Hepatocyte (in vitro differentiated cells): ENCODE data around the gene LMLN. TPM values are rescaled to one million over a fixed set of nuclear protein-coding genes. Genes with fewer than 3 reads are reported as not detected.
"Not testable (repeated sequence)": the region's sequence is repeated elsewhere in the genome, so short reads cannot be mapped to it uniquely, and the experiment has no call there.

Experiments
- DNase-seq: peaks from one replicate; pipeline ENCODE4 v3.0.0-alpha.2; 2016; ENCODE audit warnings: low spot score
- H2AFZ ChIP-seq: fragments of 200-600 bp; sonication (generic); 2 replicates; pipeline ENCODE4 v1.6.0; 2016; ENCODE audit warnings: antibody characterized with exemption, mild to moderate bottlenecking
- H3K27ac ChIP-seq: fragments of 200-600 bp; sonication (generic); 2 replicates; pipeline ENCODE4 v1.5.1; 2016; ENCODE audit warnings: mild to moderate bottlenecking
- H3K27me3 ChIP-seq: fragments of 200-600 bp; sonication (generic); 2 replicates; pipeline ENCODE4 v1.6.1; 2016
- H3K36me3 ChIP-seq: fragments of 200-600 bp; sonication (generic); replicated peaks from 2 replicates; pipeline ENCODE4 v1.5.1; 2016; ENCODE audit warnings: low read depth; ENCODE audit not compliant: insufficient read depth
- H3K4me1 ChIP-seq: fragments of 200-600 bp; sonication (generic); 2 replicates; pipeline ENCODE4 v1.5.1; 2016; ENCODE audit warnings: mild to moderate bottlenecking, moderate library complexity; ENCODE audit not compliant: insufficient read depth
- H3K4me2 ChIP-seq: fragments of 200-600 bp; sonication (generic); 2 replicates; pipeline ENCODE4 v1.6.0; 2016
- H3K4me3 ChIP-seq: fragments of 200-600 bp; sonication (generic); 2 replicates; pipeline ENCODE4 v1.5.1; 2016; ENCODE audit warnings: mild to moderate bottlenecking
- H3K79me2 ChIP-seq: fragments of 200-600 bp; sonication (generic); 2 replicates; pipeline ENCODE4 v1.6.0; 2017; ENCODE audit warnings: mild to moderate bottlenecking
- H3K9me2 ChIP-seq: fragments of 200-600 bp; sonication (generic); replicated peaks from 2 replicates; pipeline ENCODE4 v1.6.0; 2017; ENCODE audit warnings: mild to moderate bottlenecking; ENCODE audit not compliant: insufficient read depth
- H3K9me3 ChIP-seq: fragments of 200-600 bp; sonication (generic); 2 replicates; pipeline ENCODE4 v1.5.1; 2016; ENCODE audit warnings: low read depth, mild to moderate bottlenecking
- H4K20me1 ChIP-seq: fragments of 200-600 bp; sonication (generic); 2 replicates; pipeline ENCODE4 v1.6.0; 2016; ENCODE audit warnings: mild to moderate bottlenecking; ENCODE audit not compliant: insufficient read depth, poor library complexity, severe bottlenecking
- CTCF ChIP-seq: fragments of 200-600 bp; sonication (generic); IDR thresholded peaks from 2 replicates; pipeline ENCODE4 v1.5.1; 2016; ENCODE audit warnings: antibody characterized with exemption, mild to moderate bottlenecking; ENCODE audit not compliant: poor library complexity
- EZH2 ChIP-seq: fragments of 200-600 bp; sonication (generic); IDR thresholded peaks from 2 replicates; pipeline ENCODE4 v1.6.1; 2016; ENCODE audit warnings: antibody characterized with exemption, mild to moderate bottlenecking, borderline replicate concordance
- EZH2phosphoT487 ChIP-seq: fragments of 200-600 bp; sonication (generic); IDR thresholded peaks from one replicate; pipeline ENCODE4 v1.6.1; 2018; ENCODE audit warnings: antibody characterized with exemption, mild to moderate bottlenecking, low read depth, moderate library complexity; ENCODE audit not compliant: unreplicated experiment, severe bottlenecking
- WGBS: methylation state at CpG from one replicate; pipeline ENCODE4 v1.1.6; 2016; ENCODE audit warnings: low lambda C conversion rate; ENCODE audit errors: missing lambda C conversion rate; 5-methylcytosine and 5-hydroxymethylcytosine counted together
- polyA plus RNA-seq: library from polyadenylated mRNA; unstranded; fragments of >200 nt; fragmentation: Nextera tagmentation; extraction: Ambion mirVana; gene quantifications from 2 replicates; pipeline ENCODE4 v1.2.1, GENCODE V29; 2016
- total RNA-seq: library from RNA; depleted of rRNA; stranded (reverse); fragments of >200 nt; gene quantifications from 2 replicates; pipeline ENCODE4 v1.2.3, GENCODE V29; 2014

Gene LMLN
- total and polyA plus RNA-seq, 2 experiments from 2014 or later = 1.4 to 2.6 TPM

DNA sequence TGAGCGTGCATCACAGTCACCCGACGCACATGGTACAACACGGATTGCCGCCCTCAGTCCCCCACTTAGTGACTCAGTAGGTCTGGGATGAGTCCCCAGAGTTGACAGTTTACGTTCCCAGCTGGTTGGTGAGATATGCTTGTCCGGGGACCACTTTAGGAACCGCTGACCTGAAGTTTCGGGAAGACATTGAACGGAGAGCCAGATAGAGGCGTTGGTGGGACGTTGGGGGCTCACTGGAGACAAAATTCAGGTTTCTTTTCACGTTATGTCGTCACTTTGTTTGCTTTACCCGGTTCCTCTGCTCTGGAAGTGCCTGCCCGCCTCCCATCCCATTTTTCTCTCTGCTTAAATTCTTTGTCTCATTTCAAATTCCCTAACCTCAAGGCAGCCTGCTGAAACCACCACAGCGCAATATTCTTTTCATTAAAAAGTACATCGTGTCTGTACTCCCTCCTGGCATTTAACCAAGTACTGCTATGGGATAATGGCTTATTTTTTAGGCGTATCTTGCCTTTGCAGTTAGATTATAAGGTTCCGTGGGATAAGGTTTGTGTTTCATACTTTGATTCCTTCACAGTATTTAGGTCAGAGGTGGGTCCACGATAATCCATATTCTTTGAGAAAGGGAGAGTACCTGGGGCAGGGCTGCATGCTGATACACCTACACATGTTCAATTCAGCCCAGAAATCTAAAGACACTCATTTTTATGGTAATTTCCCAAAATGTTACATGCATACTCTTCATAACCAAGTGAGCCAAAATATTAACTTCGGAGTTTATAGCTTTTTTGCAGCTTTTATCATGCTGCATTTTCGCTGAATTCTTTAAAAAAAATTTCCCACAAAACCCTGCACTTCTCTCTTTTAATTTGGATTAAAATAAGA, 921 bp downstream of the LMLN start:
- 23% methylated on average over 23 of the region's 23 CpGs for WGBS
- DNase-seq = no peak

GRCh38 chr3:197961582-197961945, 1.5 kb downstream of the LMLN start:
- no peaks in the 10 kb centered on the region for H4K20me1 ChIP-seq
- H3K79me2 ChIP-seq = no peaks in the 10 kb centered on the region
- TF ChIP-seq CTCF = no peak
- TF ChIP-seq EZH2 = no peak
- no peak for TF ChIP-seq EZH2phosphoT487
- H3K4me1 ChIP-seq = peaks cover 5% of the 10 kb centered on the region
- no peak overlapping the region for H3K27ac ChIP-seq
- H3K27me3 ChIP-seq = no peaks in the 10 kb centered on the region
- 95% methylated on average over 9 of the region's 9 CpGs for WGBS
- no peaks in the 10 kb centered on the region for H3K9me3 ChIP-seq
- no peak overlapping the region for H3K4me3 ChIP-seq
- H3K4me2 ChIP-seq = peak overlapping the region; percentile 90
- no peaks in the 10 kb centered on the region for H3K9me2 ChIP-seq
- no peak overlapping the region for H2AFZ ChIP-seq
- DNase-seq = no peak
- no peaks in the 10 kb centered on the region for H3K36me3 ChIP-seq

More for the DNA sequence above, 921 bp downstream of the LMLN start:
- H3K36me3 ChIP-seq = no peaks in the 10 kb centered on the region
- peak overlapping the region; percentile 96 for H2AFZ ChIP-seq
- peak overlapping the region; percentile 37 for H3K4me3 ChIP-seq
- no peaks in the 10 kb centered on the region for H4K20me1 ChIP-seq
- no peaks in the 10 kb centered on the region for H3K9me2 ChIP-seq
- H3K27me3 ChIP-seq = no peaks in the 10 kb centered on the region
- H3K27ac ChIP-seq = peak overlapping the region; percentile 49
- peaks cover 5% of the 10 kb centered on the region for H3K4me1 ChIP-seq
- no peaks in the 10 kb centered on the region for H3K79me2 ChIP-seq
- TF ChIP-seq EZH2phosphoT487 (no peak), EZH2 (no peak), CTCF (no peak)
- peak overlapping the region; percentile 90 for H3K4me2 ChIP-seq
- no peaks in the 10 kb centered on the region for H3K9me3 ChIP-seq

DNA sequence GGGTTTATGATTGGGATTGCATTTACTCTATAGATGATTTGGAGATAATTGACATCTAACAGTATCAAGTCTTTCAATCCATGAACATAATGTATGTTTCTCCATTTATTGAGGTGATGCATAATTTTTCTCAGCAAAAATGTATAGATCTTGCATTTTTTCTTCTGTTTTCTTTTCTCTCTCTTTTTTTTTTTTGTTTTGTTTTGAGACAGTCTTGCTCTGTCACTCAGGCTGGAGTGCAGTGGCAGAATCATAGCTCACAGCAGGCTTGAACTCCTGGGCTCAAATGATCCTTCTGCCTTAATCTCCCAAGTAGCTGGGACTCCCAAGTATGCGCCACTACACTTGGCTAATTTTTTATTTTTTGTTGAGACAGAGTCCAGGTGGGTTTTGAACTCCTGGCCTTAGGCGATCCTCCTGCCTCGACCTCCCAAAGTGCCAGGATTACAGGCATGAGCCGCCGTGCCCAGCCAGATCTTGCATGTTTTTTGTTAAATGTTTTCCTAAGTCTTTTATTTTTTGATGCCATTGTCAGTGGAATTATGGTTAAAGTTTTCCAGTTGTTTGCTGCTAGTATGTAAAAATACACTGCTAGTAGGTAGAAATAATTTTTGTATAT, 3.1 kb downstream of the LMLN start:
- WGBS = 96% methylated on average over 5 of the region's 5 CpGs
- H3K27ac ChIP-seq = no peak overlapping the region
- no peak overlapping the region for H3K4me2 ChIP-seq
- H3K4me1 ChIP-seq = peaks cover 5% of the 10 kb centered on the region
- no peak overlapping the region for H3K4me3 ChIP-seq
- no peak overlapping the region for H2AFZ ChIP-seq
- no peaks in the 10 kb centered on the region for H3K79me2 ChIP-seq
- H3K9me2 ChIP-seq = no peaks in the 10 kb centered on the region
- DNase-seq = no peak
- H3K27me3 ChIP-seq = no peaks in the 10 kb centered on the region
- H4K20me1 ChIP-seq = no peaks in the 10 kb centered on the region
- H3K36me3 ChIP-seq = no peaks in the 10 kb centered on the region
- no peaks in the 10 kb centered on the region for H3K9me3 ChIP-seq
- TF ChIP-seq EZH2phosphoT487 (no peak), EZH2 (no peak), CTCF (no peak)

DNA sequence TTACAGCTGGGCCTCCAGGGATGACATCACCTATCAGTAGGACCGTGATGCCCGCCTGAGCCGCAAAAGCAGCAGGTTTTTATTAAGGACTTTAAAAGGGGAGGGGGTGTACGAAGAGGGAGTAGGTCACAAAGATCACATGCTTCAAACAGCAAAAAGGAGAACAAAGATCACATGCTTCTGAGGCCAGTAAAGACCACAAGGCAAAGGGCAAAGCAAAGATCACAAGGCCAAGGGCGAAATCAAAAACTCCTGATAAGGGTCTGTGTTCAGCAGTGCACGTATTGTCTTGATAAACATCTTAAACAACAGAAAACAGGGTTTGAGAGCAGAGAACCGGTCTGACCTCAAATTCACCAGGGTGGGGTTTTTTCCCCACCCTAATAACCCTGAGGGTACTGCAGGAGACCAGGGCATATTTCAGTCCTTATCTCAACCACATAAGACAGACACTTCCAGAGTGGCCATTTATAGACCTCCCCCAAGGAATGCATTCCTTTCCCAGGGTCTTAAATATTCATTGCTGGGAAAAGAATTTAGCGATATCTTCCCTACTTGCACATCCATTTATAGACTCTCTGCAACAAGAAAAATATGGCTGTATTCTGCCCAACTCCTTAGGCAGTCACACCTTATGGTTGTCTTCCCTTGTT, 7.4 kb downstream of the LMLN start:
- H3K9me2 ChIP-seq, H3K27ac ChIP-seq, H3K9me3 ChIP-seq, H3K4me1 ChIP-seq, H3K79me2 ChIP-seq, H4K20me1 ChIP-seq, H3K36me3 ChIP-seq, DNase-seq, H3K27me3 ChIP-seq, H3K4me2 ChIP-seq, H3K4me3 ChIP-seq, H2AFZ ChIP-seq: not testable (repeated sequence)
- WGBS = 87% methylated on average over 8 of the region's 8 CpGs
